Esophagus squamous epithelium (tissue), 5 donors: ENCODE data around the gene HELB. TPM values are rescaled to one million over a fixed set of nuclear protein-coding genes. Genes with fewer than 3 reads are reported as not detected.

Experiments
- DNase-seq: peaks from one replicate; lab custom pipeline; 2025; lab: John Stamatoyannopoulos, UW
- H3K27ac ChIP-seq, 4 donors: fragments of 200-600 bp; sonication (generic); one replicate each; pipeline ENCODE4 v1.5.1; 2016 to 2019; ENCODE audit warnings: mild to moderate bottlenecking in 1 of 4
- H3K27me3 ChIP-seq, 4 donors: fragments of 200-600 bp; sonication (generic); 1 replicate in 3 of 4; 2 replicates in 1 of 4; pipeline versions ENCODE4 v1.5.1 to v1.6.0; 2017 to 2021; ENCODE audit warnings: antibody characterized with exemption in 1 of 4
- H3K36me3 ChIP-seq, 3 donors: fragments of 200-600 bp; sonication (generic); one replicate each; pipeline ENCODE4 v1.5.1; 2016 to 2019
- H3K4me1 ChIP-seq, 3 donors: fragments of 200-600 bp; sonication (generic); one replicate each; pipeline ENCODE4 v1.5.1; 2017 to 2019
- H3K4me3 ChIP-seq, 4 donors: fragments of 200-600 bp; sonication (generic); 1 replicate in 3 of 4; 2 replicates in 1 of 4; pipeline ENCODE4 v1.5.1; 2016 to 2019; ENCODE audit warnings: mild to moderate bottlenecking in 2 of 4, moderate library complexity in 1 of 4
- H3K9me3 ChIP-seq, 3 donors: fragments of 200-600 bp; sonication (generic); one replicate each; pipeline ENCODE4 v1.5.1; 2016 to 2019
- POLR2A ChIP-seq, 4 donors: fragments of 450-650 bp; IDR thresholded peaks; one replicate each; pipeline ENCODE4 v1.6.1; 2017; ENCODE audit warnings: antibody characterized with exemption in 4 of 4, mild to moderate bottlenecking in 4 of 4, moderate library complexity in 3 of 4
- WGBS, 2 donors: methylation state at CpG; one replicate each; pipeline ENCODE4 v1.1.5; 2018; 5-methylcytosine and 5-hydroxymethylcytosine counted together
- intact Hi-C: fragments of 100-400 bp; cut with DNase I; formaldehyde crosslinking; loops from one replicate; pipeline ENCODE4 v1.15.0; 2022
- total RNA-seq, 4 donors: library from RNA; depleted of rRNA; stranded (reverse); fragments of >200 nt; gene quantifications; one replicate each; pipeline ENCODE4 v1.1.0, GENCODE V29; 2016
- TF ChIP-seq, protein P1 (sequence below), 6 experiments: fragments of 450-650 bp in 4 of 6; fragments of 200-600 bp in 2 of 6; sonication (generic) in 2 of 6; IDR thresholded peaks; one replicate each; pipeline ENCODE4 v1.5.1; 2016 to 2019; ENCODE audit warnings: antibody characterized with exemption in 6 of 6, mild to moderate bottlenecking in 4 of 6, moderate library complexity in 4 of 6
- donor health status: DM: yes; HTN: yes; CAD: no.

The HELB gene
- total RNA-seq, 4 donors from 2014 or later: 0.76 to 5.3 (median 1.8) TPM

DNA sequence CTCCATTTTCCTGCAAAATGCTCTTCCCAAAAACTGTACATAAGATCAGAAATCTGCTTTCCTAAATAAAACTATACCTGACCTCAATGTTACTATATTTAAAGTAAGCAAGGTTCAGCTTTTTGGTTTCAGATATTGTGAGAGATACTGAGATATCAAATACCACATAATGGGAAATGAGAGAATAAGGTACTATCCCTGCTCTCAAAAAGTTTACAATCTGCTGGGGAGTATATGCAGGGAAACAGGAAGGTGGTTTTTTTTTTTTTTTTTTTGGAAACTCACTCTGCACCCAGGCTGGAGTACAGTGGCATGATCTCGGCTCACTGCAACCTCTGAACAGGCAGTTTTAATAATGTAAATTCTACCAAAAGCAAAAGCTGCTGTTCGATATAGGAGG is 49.0 kb downstream of the HELB start:
- no peak for TF ChIP-seq POLR2A (IDR thresholded peaks at IDR 0.05)
- TF ChIP-seq, protein P1, sequence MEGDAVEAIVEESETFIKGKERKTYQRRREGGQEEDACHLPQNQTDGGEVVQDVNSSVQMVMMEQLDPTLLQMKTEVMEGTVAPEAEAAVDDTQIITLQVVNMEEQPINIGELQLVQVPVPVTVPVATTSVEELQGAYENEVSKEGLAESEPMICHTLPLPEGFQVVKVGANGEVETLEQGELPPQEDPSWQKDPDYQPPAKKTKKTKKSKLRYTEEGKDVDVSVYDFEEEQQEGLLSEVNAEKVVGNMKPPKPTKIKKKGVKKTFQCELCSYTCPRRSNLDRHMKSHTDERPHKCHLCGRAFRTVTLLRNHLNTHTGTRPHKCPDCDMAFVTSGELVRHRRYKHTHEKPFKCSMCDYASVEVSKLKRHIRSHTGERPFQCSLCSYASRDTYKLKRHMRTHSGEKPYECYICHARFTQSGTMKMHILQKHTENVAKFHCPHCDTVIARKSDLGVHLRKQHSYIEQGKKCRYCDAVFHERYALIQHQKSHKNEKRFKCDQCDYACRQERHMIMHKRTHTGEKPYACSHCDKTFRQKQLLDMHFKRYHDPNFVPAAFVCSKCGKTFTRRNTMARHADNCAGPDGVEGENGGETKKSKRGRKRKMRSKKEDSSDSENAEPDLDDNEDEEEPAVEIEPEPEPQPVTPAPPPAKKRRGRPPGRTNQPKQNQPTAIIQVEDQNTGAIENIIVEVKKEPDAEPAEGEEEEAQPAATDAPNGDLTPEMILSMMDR (IDR thresholded peaks at IDR 0.05): no peak
- H3K27ac ChIP-seq: no peak overlapping the region
- no peaks in the 10 kb centered on the region for H3K27me3 ChIP-seq
- no peak for DNase-seq
- no peaks in the 10 kb centered on the region for H3K4me1 ChIP-seq
- H3K4me3 ChIP-seq: no peak overlapping the region
- WGBS, 2 donors: 90 to 91% methylated on average over 2 of the region's 2 CpGs
- intact Hi-C loops: no loop called here
- no peaks in the 10 kb centered on the region for H3K9me3 ChIP-seq
- peaks cover 0 to 40% (median 0%) of the 10 kb centered on the region in 3 donors for H3K36me3 ChIP-seq

DNA sequence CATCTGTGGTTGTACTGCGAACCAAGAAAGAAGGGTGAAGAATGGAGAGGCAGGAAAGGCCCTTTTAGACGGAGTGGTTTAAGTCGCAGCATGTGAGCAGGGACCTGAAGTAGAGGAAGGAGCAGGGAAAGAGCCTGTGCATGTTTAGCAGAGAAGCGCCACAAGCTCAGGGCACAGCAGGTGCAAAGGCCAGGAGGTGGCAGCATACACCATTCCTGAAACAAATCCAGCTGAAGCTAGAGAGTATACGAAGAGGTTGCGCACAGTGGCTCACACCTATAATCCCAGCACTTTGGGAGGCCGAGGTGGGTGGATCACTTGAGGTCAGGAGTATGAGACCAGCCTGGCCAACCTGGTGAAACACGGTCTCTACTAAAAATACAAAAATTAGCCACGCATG is 49.9 kb downstream of the HELB start:
- Histone ChIP-seq H3K36me3 (peaks cover 0 to 32% (median 0%) of the 10 kb centered on the region in 3 donors), H3K27me3 (no peaks in the 10 kb centered on the region), H3K4me1 (no peaks in the 10 kb centered on the region), H3K9me3 (no peaks in the 10 kb centered on the region), H3K27ac (no peak overlapping the region), H3K4me3 (no peak overlapping the region)
- WGBS, 2 donors: 85 to 89% methylated on average over 9 of the region's 9 CpGs
- intact Hi-C loops: no loop called here
- no peak for TF ChIP-seq POLR2A (IDR thresholded peaks at IDR 0.05)
- TF ChIP-seq, protein P1 (IDR thresholded peaks at IDR 0.05): peak in 5 of 6 experiments; percentile 24 to 58 (median 30)
- DNase-seq: no peak

DNA sequence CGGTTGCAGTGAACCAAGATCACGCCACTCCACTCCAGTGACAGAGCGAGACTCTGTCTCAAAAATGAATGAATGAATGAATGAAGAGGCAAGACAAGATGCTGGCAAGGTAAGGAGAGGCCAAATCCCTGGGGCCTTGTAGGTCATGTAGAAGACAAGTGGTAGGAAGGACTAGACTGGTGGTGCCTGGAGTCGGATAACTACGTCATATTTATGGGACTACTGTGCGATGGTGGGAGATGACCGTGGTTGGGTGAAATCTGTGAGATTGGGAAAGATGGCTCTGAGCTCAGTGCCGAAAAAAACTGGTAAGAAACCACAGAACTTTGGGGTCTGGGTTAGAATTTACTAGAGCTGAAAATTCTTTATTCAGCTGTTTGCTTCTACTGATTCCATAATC is 50.6 kb downstream of the HELB start:
- Histone ChIP-seq H3K4me3 (no peak overlapping the region), H3K27ac (no peak overlapping the region), H3K9me3 (no peaks in the 10 kb centered on the region), H3K4me1 (no peaks in the 10 kb centered on the region), H3K27me3 (no peaks in the 10 kb centered on the region), H3K36me3 (peaks cover 0 to 30% (median 0%) of the 10 kb centered on the region in 3 donors)
- 93 to 98% methylated on average over 8 of the region's 8 CpGs for WGBS, 2 donors
- DNase-seq: no peak
- intact Hi-C loops: no loop called here
- TF ChIP-seq, protein P1 (IDR thresholded peaks at IDR 0.05): no peak
- TF ChIP-seq POLR2A (IDR thresholded peaks at IDR 0.05): no peak

DNA sequence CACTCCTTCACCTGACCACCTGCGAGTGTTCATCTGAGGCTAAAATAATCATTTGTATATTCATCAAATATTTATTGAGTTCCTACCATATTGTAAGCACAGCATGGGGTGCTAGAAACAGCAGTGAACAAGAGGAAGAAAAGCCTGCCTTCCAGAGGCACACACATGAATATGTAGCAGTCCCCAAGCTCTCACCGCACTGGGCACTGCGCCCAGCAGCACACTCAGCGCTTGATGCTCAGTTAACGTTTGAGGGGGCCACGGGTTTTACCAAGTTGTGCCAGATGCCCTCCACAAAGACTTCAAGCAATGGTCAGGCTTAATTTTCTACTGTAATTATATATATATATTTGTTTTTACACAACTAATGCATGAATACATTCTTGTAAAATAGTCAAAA is 52.0 kb downstream of the HELB start:
- Histone ChIP-seq H3K36me3 (peaks cover 0 to 21% (median 0%) of the 10 kb centered on the region in 3 donors), H3K4me3 (no peak overlapping the region), H3K4me1 (no peaks in the 10 kb centered on the region), H3K27ac (no peak overlapping the region), H3K9me3 (no peaks in the 10 kb centered on the region), H3K27me3 (no peaks in the 10 kb centered on the region)
- intact Hi-C loops: no loop called here
- WGBS, 2 donors: 84 to 87% methylated on average over 6 of the region's 6 CpGs
- no peak for DNase-seq
- TF ChIP-seq POLR2A (IDR thresholded peaks at IDR 0.05): no peak
- TF ChIP-seq, protein P1 (IDR thresholded peaks at IDR 0.05): no peak

DNA sequence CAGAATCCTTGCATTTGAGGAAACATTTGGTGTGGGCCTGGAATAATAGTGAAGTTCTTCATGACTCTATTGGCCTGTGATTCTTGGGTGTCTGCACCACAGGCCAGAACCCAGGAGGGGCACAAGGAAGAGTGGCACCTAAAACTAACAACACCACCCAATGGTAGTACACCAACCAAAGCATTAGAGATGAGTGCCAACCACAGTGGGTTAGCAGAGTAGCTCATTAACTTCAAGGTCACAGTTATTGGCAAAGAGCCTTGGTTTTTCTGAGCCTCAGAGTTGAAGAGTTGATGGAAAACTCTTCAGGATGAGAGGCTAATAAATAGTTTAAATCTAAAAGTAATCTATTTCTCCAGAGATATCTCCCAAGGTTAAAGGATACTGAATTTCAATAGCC is 57.0 kb downstream of the HELB start:
- DNase-seq: no peak
- no peaks in the 10 kb centered on the region for H3K36me3 ChIP-seq
- H3K27me3 ChIP-seq: no peaks in the 10 kb centered on the region
- no peak overlapping the region for H3K4me3 ChIP-seq
- intact Hi-C loops: no loop called here
- TF ChIP-seq, protein P1 (IDR thresholded peaks at IDR 0.05): no peak
- no peak for TF ChIP-seq POLR2A (IDR thresholded peaks at IDR 0.05)
- no peaks in the 10 kb centered on the region for H3K4me1 ChIP-seq
- H3K27ac ChIP-seq: no peak overlapping the region
- no peaks in the 10 kb centered on the region for H3K9me3 ChIP-seq
